Epidermal melanocyte (primary cell): ENCODE data around the gene ALPI.

Experiments
- DNase-seq: peaks from one replicate; pipeline ENCODE4 v3.0.0; 2011; ENCODE audit warnings: low spot score; ENCODE audit not compliant: insufficient read length

The ALPI gene

GRCh38 chr2:232455426-232456255 lies at the start of gene ALPI:
ALPI (plus strand) TSS chr2:232456153; CDS start chr2:232456200, 47 bp downstream.
- no peak for DNase-seq

GRCh38 chr2:232406556-232407310 lies 49.2 kb upstream of the ALPI start, which contains the start of gene ALPG:
ALPG (plus strand) TSS chr2:232406844; CDS start chr2:232406895, 51 bp downstream.
- no peak for DNase-seq

GRCh38 chr2:232407428-232408150 lies 48.4 kb upstream of the ALPI start:
- DNase-seq = peak; percentile 1

- DNase-seq = peak; percentile 3
Measured at GRCh38 chr2:232408269-232408668, 47.7 kb upstream of the ALPI start.

GRCh38 chr2:232409617-232410016 lies 46.3 kb upstream of the ALPI start:
- DNase-seq = peak; percentile 5

- peak; percentile 9 for DNase-seq
Measured at GRCh38 chr2:232410238-232410900, 45.6 kb upstream of the ALPI start.

- DNase-seq = peak; percentile 4
Measured at GRCh38 chr2:232411901-232412629, 43.9 kb upstream of the ALPI start.

GRCh38 chr2:232412986-232413385 lies 43.0 kb upstream of the ALPI start:
- peak; percentile 12 for DNase-seq

- DNase-seq = peak; percentile 2
Measured at GRCh38 chr2:232415138-232415690, 40.7 kb upstream of the ALPI start.

- peak; percentile 5 for DNase-seq
Measured at GRCh38 chr2:232415736-232416520, 40.0 kb upstream of the ALPI start.

GRCh38 chr2:232416521-232417470 lies 39.2 kb upstream of the ALPI start:
- DNase-seq = peak; percentile 7

- peak; percentile 11 for DNase-seq
Measured at GRCh38 chr2:232417489-232417888, 38.5 kb upstream of the ALPI start.

GRCh38 chr2:232418056-232418455 lies 37.9 kb upstream of the ALPI start:
- no peak for DNase-seq

- peak; percentile 18 for DNase-seq
Measured at GRCh38 chr2:232418466-232419244, 37.3 kb upstream of the ALPI start.

- peak; percentile 8 for DNase-seq
Measured at GRCh38 chr2:232419245-232420072, 36.5 kb upstream of the ALPI start.

GRCh38 chr2:232420073-232420454 lies 35.9 kb upstream of the ALPI start:
- DNase-seq = no peak
